Ectodermal cell (in vitro differentiated cells): Measurements from ENCODE around the gene DVL3.
A peak's percentile ranks its signal among the peaks of the same experiment; 100 is the strongest.

Experiments used
- H3K27ac ChIP-seq: 2 replicates; pipeline ENCODE4 v1.7.0; 2013; ENCODE audit warnings: mild to moderate bottlenecking, low read depth, low read length; ENCODE audit not compliant: insufficient read depth, poor library complexity, severe bottlenecking
- H3K27me3 ChIP-seq: 2 replicates; pipeline ENCODE4 v1.7.0; 2013; ENCODE audit warnings: mild to moderate bottlenecking, low read length; ENCODE audit not compliant: insufficient read depth, control insufficient read depth, poor library complexity, severe bottlenecking
- H3K36me3 ChIP-seq: one replicate; pipeline ENCODE4 v1.7.0; 2013; ENCODE audit warnings: low read length; ENCODE audit not compliant: control insufficient read depth, insufficient read depth
- H3K4me1 ChIP-seq: one replicate; pipeline ENCODE4 v1.7.0; 2013; ENCODE audit warnings: low read length; ENCODE audit not compliant: control insufficient read depth, insufficient read depth
- H3K4me3 ChIP-seq: 2 replicates; pipeline ENCODE4 v1.7.0; 2013; ENCODE audit warnings: low read depth, low read length, control low read depth; ENCODE audit not compliant: insufficient read depth
- H3K9me3 ChIP-seq: 2 replicates; pipeline ENCODE4 v1.7.0; 2013; ENCODE audit warnings: mild to moderate bottlenecking, low read length, moderate library complexity; ENCODE audit not compliant: control insufficient read depth
- WGBS, 2 experiments: methylation state at CpG; one replicate each; pipeline ENCODE4 v1.1.7; 2013; ENCODE audit warnings: missing lambda C conversion rate in 2 of 2; 5-methylcytosine and 5-hydroxymethylcytosine counted together

DVL3 gene

DNA sequence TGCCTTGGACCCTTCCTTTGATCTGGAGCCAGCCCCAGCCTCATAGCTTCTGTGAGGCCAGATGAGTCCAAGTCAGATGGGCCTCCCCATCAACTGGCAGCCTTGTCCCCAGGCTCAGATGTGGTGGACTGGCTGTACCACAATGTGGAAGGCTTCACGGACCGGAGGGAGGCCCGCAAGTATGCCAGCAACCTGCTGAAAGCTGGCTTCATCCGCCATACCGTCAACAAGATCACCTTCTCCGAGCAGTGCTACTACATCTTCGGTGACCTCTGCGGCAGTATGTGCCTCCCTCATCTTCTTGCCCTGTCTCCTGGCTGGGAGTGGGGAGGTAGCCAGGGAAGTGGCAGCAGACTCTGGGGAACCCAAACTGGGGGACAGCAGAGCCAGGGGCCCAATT, 12.6 kb downstream of the DVL3 start:
- Histone ChIP-seq H3K27me3 (no peaks in the 10 kb centered on the region), H3K36me3 (peaks cover 52% of the 10 kb centered on the region), H3K27ac (no peak overlapping the region), H3K9me3 (no peaks in the 10 kb centered on the region), H3K4me3 (no peak overlapping the region), H3K4me1 (no peaks in the 10 kb centered on the region)
- 96 to 97% methylated on average over 8 of the region's 8 CpGs for WGBS, 2 experiments

DNA sequence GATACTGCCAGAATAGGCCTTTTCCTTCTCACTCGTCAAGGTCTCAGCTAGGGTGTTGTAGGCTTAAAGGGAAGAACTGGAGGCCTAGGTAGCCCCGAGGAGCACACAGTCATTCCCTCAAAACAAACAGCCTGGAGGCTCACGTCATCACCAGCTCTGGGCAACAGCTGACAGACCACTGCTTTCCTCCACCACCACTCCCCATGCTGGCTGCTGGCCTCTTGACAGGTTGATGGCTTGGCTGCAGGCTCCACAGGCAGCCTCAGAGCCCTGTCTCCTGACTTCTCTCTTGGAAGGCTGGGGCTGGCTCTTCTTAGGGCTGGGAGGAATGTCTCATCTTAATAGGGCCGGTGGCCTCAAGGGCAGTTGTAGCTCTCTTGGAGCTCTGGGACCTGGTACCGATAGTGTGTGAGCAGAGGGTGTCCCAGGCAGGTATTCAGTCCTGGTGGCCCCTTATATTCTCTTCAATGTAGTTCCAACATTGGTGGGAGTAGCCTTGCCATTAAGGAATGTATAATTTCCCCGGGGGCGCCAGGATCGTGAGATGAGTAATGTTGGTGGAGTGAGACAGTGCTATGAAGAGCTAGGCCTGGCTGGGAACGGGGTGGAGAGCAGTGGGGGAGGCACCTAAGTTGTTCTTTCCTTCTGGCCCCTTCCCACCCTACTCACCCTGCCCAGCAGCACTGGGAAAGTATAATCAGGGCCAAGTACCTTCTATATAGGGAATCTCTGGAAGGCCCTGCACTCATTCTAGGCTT, 13.4 kb downstream of the DVL3 start:
- H3K9me3 ChIP-seq = no peaks in the 10 kb centered on the region
- peaks cover 52% of the 10 kb centered on the region for H3K36me3 ChIP-seq
- no peaks in the 10 kb centered on the region for H3K27me3 ChIP-seq
- H3K4me3 ChIP-seq = no peak overlapping the region
- no peak overlapping the region for H3K27ac ChIP-seq
- no peaks in the 10 kb centered on the region for H3K4me1 ChIP-seq
- WGBS, 2 experiments = 95 to 96% methylated on average over 9 of the region's 9 CpGs

DNA sequence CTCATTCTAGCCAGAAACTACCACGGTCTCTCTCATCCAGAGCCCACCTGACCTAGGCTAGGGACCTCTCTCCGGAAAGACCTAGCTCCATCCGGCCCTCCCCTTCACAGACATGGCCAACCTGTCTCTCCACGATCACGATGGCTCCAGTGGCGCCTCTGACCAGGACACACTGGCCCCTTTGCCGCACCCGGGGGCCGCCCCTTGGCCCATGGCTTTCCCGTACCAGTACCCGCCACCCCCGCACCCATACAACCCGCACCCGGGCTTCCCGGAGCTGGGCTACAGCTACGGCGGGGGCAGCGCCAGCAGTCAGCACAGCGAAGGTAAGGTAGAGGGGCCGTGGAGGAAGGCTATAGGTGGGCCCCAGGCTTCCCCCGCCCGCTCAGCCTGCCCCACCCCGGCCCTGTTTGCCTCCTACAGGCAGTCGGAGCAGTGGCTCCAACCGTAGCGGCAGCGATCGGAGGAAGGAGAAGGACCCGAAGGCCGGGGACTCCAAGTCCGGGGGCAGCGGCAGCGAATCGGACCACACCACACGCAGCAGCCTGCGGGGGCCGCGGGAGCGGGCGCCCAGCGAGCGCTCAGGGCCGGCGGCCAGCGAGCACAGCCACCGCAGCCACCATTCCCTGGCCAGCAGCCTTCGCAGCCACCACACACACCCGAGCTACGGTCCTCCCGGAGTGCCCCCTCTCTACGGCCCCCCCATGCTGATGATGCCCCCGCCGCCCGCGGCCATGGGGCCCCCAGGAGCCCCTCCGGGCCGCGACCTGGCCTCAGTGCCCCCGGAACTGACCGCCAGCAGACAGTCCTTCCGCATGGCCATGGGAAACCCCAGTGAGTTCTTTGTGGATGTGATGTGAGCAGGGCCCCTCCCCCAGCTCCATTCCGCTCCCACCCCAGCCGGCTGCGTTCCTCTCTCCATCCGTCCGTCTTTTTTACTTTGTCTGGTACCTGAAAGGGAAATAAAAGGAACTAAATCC, 15.0 kb downstream of the DVL3 start:
- H3K27ac ChIP-seq = no peak overlapping the region
- H3K27me3 ChIP-seq = no peaks in the 10 kb centered on the region
- H3K9me3 ChIP-seq = no peaks in the 10 kb centered on the region
- H3K4me3 ChIP-seq = no peak overlapping the region
- peaks cover 37% of the 10 kb centered on the region for H3K36me3 ChIP-seq
- WGBS, 2 experiments = 94 to 95% methylated on average over 66 of the region's 66 CpGs
- no peaks in the 10 kb centered on the region for H3K4me1 ChIP-seq

DNA sequence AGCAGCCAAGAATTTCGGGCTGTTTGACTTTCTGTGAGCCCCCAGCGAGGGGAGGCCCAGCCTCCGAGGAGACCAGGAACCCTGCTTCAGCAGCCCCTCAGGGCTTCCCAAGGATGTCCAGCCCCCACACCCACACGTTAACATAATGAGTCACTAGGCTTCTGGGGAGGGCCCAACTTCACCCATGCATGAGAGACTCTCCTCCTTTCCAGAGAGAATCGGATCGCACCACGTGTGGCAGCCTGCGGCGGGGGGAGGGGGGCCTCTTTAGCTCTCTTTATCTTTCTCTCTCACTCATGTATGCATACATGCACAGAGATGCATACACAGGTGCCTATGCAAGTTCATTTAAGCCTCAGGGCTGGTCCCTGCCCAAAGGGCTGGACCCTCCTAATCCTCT, 16.4 kb downstream of the DVL3 start:
- 86 to 89% methylated on average over 9 of the region's 9 CpGs for WGBS, 2 experiments
- Histone ChIP-seq H3K27ac (no peak overlapping the region), H3K27me3 (no peaks in the 10 kb centered on the region), H3K36me3 (peaks cover 29% of the 10 kb centered on the region), H3K4me3 (no peak overlapping the region), H3K9me3 (no peaks in the 10 kb centered on the region), H3K4me1 (peaks cover 5% of the 10 kb centered on the region)

DNA sequence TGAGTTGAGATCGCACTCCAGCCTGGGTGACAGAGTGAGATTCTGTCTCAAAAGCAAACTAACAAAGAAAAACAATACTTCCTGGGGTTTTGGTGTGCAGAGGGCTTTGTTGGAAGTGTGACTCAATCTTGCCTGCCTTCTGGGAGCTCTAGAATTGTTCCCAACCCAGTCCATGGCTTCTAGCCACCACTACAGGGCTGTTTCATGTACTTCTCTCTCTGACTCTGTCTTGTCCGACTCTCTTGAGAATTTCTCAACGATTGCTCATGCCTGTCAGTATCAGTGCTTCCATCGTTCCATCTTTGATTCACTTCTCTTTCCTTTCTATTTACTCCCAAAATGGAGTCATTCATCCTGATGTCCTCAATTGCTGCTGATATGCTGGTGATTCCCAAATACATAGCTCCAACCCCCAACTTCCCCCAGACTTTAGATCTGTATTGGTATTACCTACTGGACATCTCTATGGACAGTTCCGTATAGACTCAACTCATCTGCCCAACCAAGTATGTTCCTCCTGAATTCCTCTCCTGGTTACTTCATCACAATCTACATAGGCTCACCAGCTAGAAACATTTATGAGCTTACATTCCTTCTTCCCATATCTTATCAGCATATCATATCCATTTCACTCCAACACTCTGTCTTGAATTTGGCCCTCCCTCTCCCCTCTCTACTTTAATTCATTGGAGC, 17.6 kb downstream of the DVL3 start:
- H3K36me3 ChIP-seq = peaks cover 26% of the 10 kb centered on the region
- no peak overlapping the region for H3K27ac ChIP-seq
- no peaks in the 10 kb centered on the region for H3K27me3 ChIP-seq
- H3K9me3 ChIP-seq = no peaks in the 10 kb centered on the region
- peaks cover 14% of the 10 kb centered on the region for H3K4me1 ChIP-seq
- whole genome bisulfite sequencing, 2 experiments = 93 to 95% methylated on average over 5 of the region's 5 CpGs
- no peak overlapping the region for H3K4me3 ChIP-seq

DNA sequence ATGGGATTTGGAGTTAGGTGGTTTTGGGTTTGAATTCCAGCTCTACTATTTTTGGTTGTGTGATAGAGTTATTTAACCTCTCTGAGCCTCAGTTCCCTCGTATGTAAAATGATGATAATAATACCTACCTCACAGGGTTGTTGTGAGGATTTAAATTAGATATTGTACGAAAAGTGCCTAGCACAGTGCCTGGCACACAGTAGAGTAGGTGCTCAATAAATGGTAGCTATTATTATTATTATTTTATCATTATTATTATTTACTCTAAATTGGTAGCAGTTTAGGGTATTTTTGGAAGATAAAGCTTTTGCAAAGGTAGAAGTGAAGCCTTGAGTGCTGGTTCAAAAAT, 18.2 kb downstream of the DVL3 start:
- H3K36me3 ChIP-seq = peaks cover 24% of the 10 kb centered on the region
- H3K9me3 ChIP-seq = no peaks in the 10 kb centered on the region
- no peak overlapping the region for H3K27ac ChIP-seq
- WGBS, 2 experiments = 100% methylated on average over 2 of the region's 2 CpGs; no CpG with 5 or more reads in 1 of the 2 experiments
- H3K4me3 ChIP-seq = no peak overlapping the region
- no peaks in the 10 kb centered on the region for H3K27me3 ChIP-seq
- peaks cover 20% of the 10 kb centered on the region for H3K4me1 ChIP-seq

DNA sequence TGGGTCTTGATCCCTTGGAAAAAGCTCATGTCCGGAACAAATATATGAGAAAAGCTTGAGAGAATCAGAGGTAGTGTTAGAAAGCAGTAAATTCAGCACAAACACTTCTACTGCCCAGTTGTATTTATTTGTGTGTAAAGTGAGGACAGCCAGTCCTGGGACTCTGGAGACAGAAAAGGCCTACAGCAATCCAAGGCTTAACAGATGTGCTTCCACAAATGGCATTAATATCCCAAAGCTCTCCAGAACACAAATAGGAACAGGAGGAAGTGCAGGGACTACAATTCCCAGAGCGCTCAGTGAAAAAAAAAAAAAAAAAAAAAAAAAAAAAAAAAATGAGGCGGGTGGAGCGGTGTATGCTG, 19.1 kb downstream of the DVL3 start:
- H3K27me3 ChIP-seq = no peaks in the 10 kb centered on the region
- peaks cover 28% of the 10 kb centered on the region for H3K36me3 ChIP-seq
- peaks cover 20% of the 10 kb centered on the region for H3K4me1 ChIP-seq
- H3K4me3 ChIP-seq = no peak overlapping the region
- 25 to 29% methylated on average over 3 to 4 of the region's 4 CpGs for WGBS, 2 experiments
- no peaks in the 10 kb centered on the region for H3K9me3 ChIP-seq
- H3K27ac ChIP-seq = peak overlapping the region; percentile 48

DNA sequence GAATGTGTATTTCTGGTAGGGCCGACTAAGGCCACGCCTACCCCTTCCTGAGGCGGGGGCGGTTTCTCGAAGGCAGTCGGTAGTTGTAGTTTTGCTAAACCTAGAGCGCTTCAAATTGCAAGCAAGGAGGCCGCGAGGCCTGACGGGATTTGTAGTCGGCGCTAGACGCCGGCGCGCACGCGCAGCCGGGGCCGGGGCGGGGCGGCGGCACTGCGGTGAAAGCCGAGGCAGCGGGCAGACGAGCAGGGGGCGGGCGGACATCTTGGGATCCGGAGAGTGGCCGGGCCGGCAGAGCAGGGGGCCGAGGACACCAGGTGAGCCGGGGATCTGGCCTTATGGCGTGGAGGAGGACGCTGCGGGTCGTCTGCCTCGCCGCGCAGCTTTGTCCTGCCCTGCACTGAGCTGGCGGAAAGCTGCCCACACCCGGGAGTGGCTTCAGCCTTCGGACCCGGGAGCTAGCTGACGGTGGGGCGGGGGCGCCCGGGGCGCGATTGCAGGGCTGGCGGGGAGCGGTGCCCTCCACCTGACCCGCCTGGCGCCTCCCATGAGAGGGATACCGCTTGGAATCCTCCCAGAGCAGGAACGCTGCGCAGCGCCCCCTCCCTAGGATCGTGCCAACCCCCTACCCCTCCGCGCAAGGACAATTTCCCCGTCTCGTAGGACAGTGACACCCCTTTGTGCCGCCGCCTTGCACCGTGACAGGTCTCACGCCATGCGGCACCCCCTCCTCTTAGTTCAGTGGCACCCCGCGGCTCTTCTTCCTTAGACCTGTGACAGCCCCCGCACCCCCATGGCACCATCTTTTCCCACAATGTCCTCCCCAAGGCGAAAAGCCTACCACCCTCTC, 19.7 kb downstream of the DVL3 start, which contains the start of gene AP2M1:
Gene AP2M1, plus strand, starts transcription at position 210 of the 847 bp plus-strand sequence. CDS start 2,139 bp downstream, outside the sequence.
- Histone ChIP-seq H3K4me1 (peaks cover 20% of the 10 kb centered on the region), H3K27ac (peak within 1 kb of the TSS; percentile 93), H3K27me3 (no peaks in the 10 kb centered on the region), H3K36me3 (peaks cover 29% of the 10 kb centered on the region), H3K9me3 (no peaks in the 10 kb centered on the region), H3K4me3 (peak within 1 kb of the TSS; percentile 98)
- WGBS, 2 experiments = 0% methylated on average over 73 of the region's 73 CpGs

DNA sequence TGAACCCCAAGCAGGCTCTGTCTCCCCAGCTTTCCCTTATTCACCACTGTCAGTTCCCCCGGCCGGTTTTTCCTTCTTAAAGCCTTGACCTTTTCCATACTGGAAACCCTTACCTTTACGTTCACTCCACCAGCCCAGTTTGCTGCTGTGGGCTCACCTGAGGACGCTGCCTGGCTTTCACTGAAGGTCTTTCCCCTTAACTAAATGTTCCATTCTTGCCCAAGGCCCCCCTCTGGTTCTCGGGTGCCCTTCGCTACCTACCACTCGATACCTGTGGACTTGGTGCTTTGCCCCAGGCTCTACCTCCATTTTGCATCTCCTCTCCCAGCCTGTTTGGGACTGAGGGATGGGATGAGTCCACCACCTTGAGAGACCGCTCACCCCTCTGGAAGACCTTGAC, 20.3 kb downstream of the DVL3 start:
- peaks cover 20% of the 10 kb centered on the region for H3K4me1 ChIP-seq
- no peaks in the 10 kb centered on the region for H3K9me3 ChIP-seq
- peak overlapping the region; percentile 98 for H3K4me3 ChIP-seq
- H3K27ac ChIP-seq = peak overlapping the region; percentile 93
- peaks cover 35% of the 10 kb centered on the region for H3K36me3 ChIP-seq
- WGBS, 2 experiments = 5 to 11% methylated on average over 8 of the region's 8 CpGs
- no peaks in the 10 kb centered on the region for H3K27me3 ChIP-seq
